H9 (cell line): ENCODE data around the gene KIT. TPM values are rescaled to one million over a fixed set of nuclear protein-coding genes. Genes with fewer than 3 reads are reported as not detected.
A peak's percentile ranks its signal among the peaks of the same experiment; 100 is the strongest.

Experiments used
- DNase-seq: peaks from one replicate; pipeline ENCODE4 v3.0.0-alpha.2; 2017
- H2AFZ ChIP-seq: one replicate; pipeline ENCODE4 v1.6.1; 2013; ENCODE audit warnings: mild to moderate bottlenecking, low read length, control low read depth, moderate library complexity
- H2AK5ac ChIP-seq: 2 replicates; pipeline ENCODE4 v1.6.1; 2013; ENCODE audit warnings: low read length, control low read depth, mixed read lengths; ENCODE audit not compliant: insufficient read length
- H2BK120ac ChIP-seq: one replicate; pipeline ENCODE4 v1.6.1; 2013; ENCODE audit warnings: low read depth, mild to moderate bottlenecking, low read length, control low read depth, inconsistent platforms; ENCODE audit not compliant: poor library complexity, severe bottlenecking
- H2BK12ac ChIP-seq: 2 replicates; pipeline ENCODE4 v1.6.1; 2013; ENCODE audit warnings: low read length, control low read depth, mixed read lengths, low read depth; ENCODE audit not compliant: insufficient read length
- H2BK15ac ChIP-seq: 2 replicates; pipeline ENCODE4 v1.6.1; 2013; ENCODE audit warnings: low read depth, low read length, control low read depth
- H2BK20ac ChIP-seq: one replicate; pipeline ENCODE4 v1.6.1; 2013; ENCODE audit warnings: low read depth, mild to moderate bottlenecking, low read length, control low read depth, inconsistent platforms; ENCODE audit not compliant: poor library complexity, severe bottlenecking
- H2BK5ac ChIP-seq: 2 replicates; pipeline ENCODE4 v1.6.1; 2013; ENCODE audit warnings: low read length, control low read depth, mixed read lengths; ENCODE audit not compliant: insufficient read length
- H3K14ac ChIP-seq: 2 replicates; pipeline ENCODE4 v1.6.1; 2013; ENCODE audit warnings: low read length, control low read depth; ENCODE audit not compliant: insufficient read depth
- H3K18ac ChIP-seq: 2 replicates; pipeline ENCODE4 v1.6.1; 2013; ENCODE audit warnings: low read depth, mild to moderate bottlenecking, mixed read lengths, low read length, control low read depth; ENCODE audit not compliant: insufficient read length
- H3K23ac ChIP-seq: 2 replicates; pipeline ENCODE4 v1.6.1; 2013; ENCODE audit warnings: low read length, control low read depth, mixed read lengths, low read depth; ENCODE audit not compliant: insufficient read length
- H3K23me2 ChIP-seq: 2 replicates; pipeline ENCODE4 v1.6.1; 2013; ENCODE audit warnings: low read depth, mild to moderate bottlenecking, mixed read lengths, low read length, control low read depth; ENCODE audit not compliant: insufficient read length, poor library complexity, severe bottlenecking
- H3K27ac ChIP-seq: 2 replicates; pipeline ENCODE4 v1.5.1; 2013; ENCODE audit warnings: low read length, control low read depth, mixed read lengths, low read depth; ENCODE audit not compliant: insufficient read length
- H3K27me3 ChIP-seq: 2 replicates; pipeline ENCODE4 v1.6.1; 2013; ENCODE audit warnings: low read length, control low read depth, inconsistent platforms; ENCODE audit not compliant: insufficient read depth
- H3K4ac ChIP-seq: 2 replicates; pipeline ENCODE4 v1.6.1; 2013; ENCODE audit warnings: low read depth, mild to moderate bottlenecking, control low read depth, inconsistent platforms, low read length, moderate library complexity
- H3K4me1 ChIP-seq: 2 replicates; pipeline ENCODE4 v1.6.1; 2013; ENCODE audit warnings: low read length, control low read depth, inconsistent platforms; ENCODE audit not compliant: insufficient read depth
- H3K4me2 ChIP-seq: 2 replicates; pipeline ENCODE4 v1.6.1; 2013; ENCODE audit warnings: low read length, control low read depth, mixed read lengths; ENCODE audit not compliant: insufficient read length, insufficient read depth
- H3K56ac ChIP-seq: 2 replicates; pipeline ENCODE4 v1.6.1; 2013; ENCODE audit warnings: low read depth, mild to moderate bottlenecking, mixed read lengths, low read length, control low read depth; ENCODE audit not compliant: insufficient read length
- H3K79me1 ChIP-seq: 2 replicates; pipeline ENCODE4 v1.6.1; 2013; ENCODE audit warnings: low read depth, mild to moderate bottlenecking, moderate library complexity, low read length, control low read depth, inconsistent platforms; ENCODE audit not compliant: insufficient read depth, poor library complexity, severe bottlenecking
- H3K79me2 ChIP-seq: 2 replicates; pipeline ENCODE4 v1.6.1; 2013; ENCODE audit warnings: low read length, control low read depth, inconsistent platforms; ENCODE audit not compliant: insufficient read depth
- H3K9ac ChIP-seq: 2 replicates; pipeline ENCODE4 v1.6.1; 2013; ENCODE audit warnings: low read length, control low read depth, mixed read lengths; ENCODE audit not compliant: insufficient read length; ENCODE audit errors: extremely low read depth
- H3K9me3 ChIP-seq: one replicate; pipeline ENCODE4 v1.6.1; 2013; ENCODE audit warnings: low read depth, low read length, inconsistent platforms; ENCODE audit not compliant: control insufficient read depth
- H3T11ph ChIP-seq: one replicate; pipeline ENCODE4 v1.6.1; 2013; ENCODE audit warnings: mild to moderate bottlenecking, low read length, control low read depth, inconsistent platforms
- H4K20me1 ChIP-seq: one replicate; pipeline ENCODE4 v1.6.1; 2013; ENCODE audit not compliant: control insufficient read depth, insufficient read length, insufficient read depth
- H4K5ac ChIP-seq: 2 replicates; pipeline ENCODE4 v1.6.1; 2013; ENCODE audit warnings: low read depth, mild to moderate bottlenecking, mixed read lengths, low read length, control low read depth; ENCODE audit not compliant: insufficient read length
- H4K8ac ChIP-seq: replicated peaks from 2 replicates; pipeline ENCODE4 v1.6.1; 2013; ENCODE audit warnings: low read length, control low read depth, mixed read lengths, low read depth; ENCODE audit not compliant: insufficient read length
- H4K91ac ChIP-seq: 2 replicates; pipeline ENCODE4 v1.6.1; 2013; ENCODE audit warnings: low read depth, mild to moderate bottlenecking, moderate library complexity, mixed read lengths, low read length, control low read depth; ENCODE audit not compliant: insufficient read length
- H3K27ac Mint-ChIP-seq, 3 experiments: 2 replicates in 2 of 3; 3 replicates in 1 of 3; pipeline ENCODE4 v1.8.0; 2020 to 2021; ENCODE audit warnings: mixed read lengths in 3 of 3, mild to moderate bottlenecking in 1 of 3, moderate library complexity in 1 of 3
- H3K27me3 Mint-ChIP-seq: 2 replicates; pipeline ENCODE4 v1.8.0; 2021; ENCODE audit warnings: low read depth, mild to moderate bottlenecking, moderate library complexity, mixed read lengths
- H3K36me3 Mint-ChIP-seq, 3 experiments: 2 replicates in 2 of 3; 3 replicates in 1 of 3; pipeline ENCODE4 v1.8.0; 2020 to 2021; ENCODE audit warnings: low read depth in 3 of 3, mixed read lengths in 3 of 3; ENCODE audit not compliant: insufficient read depth in 1 of 3
- H3K4me1 Mint-ChIP-seq, 2 experiments: 2 replicates each; pipeline ENCODE4 v1.8.0; 2020; ENCODE audit warnings: mixed read lengths in 2 of 2
- H3K4me3 Mint-ChIP-seq, 2 experiments: 2 replicates in 1 of 2; 3 replicates in 1 of 2; pipeline ENCODE4 v1.8.0; 2020 to 2021; ENCODE audit warnings: mild to moderate bottlenecking in 2 of 2, mixed read lengths in 2 of 2, moderate library complexity in 1 of 2
- H3K9me3 Mint-ChIP-seq, 2 experiments: 2 replicates in 1 of 2; 3 replicates in 1 of 2; pipeline ENCODE4 v1.8.0; 2020; ENCODE audit warnings: mild to moderate bottlenecking in 2 of 2, mixed read lengths in 2 of 2, moderate library complexity in 1 of 2
- WGBS: extraction: QIAGEN DNeasy Blood & Tissue Kit; methylation state at CpG from one replicate; pipeline ENCODE4 v1.1.7; 2013; ENCODE audit warnings: missing lambda C conversion rate, low lambda C conversion rate, mixed read lengths; ENCODE audit not compliant: insufficient read length; ENCODE audit errors: extremely low coverage; 5-methylcytosine and 5-hydroxymethylcytosine counted together
- total RNA-seq: library from RNA; stranded (reverse); gene quantifications from 2 replicates; pipeline ENCODE4 v1.2.1, GENCODE V29; 2021
- TF ChIP-seq, protein P1 (sequence below): fragments of 200-600 bp; sonication (generic); conservative IDR thresholded peaks from 3 replicates; pipeline ENCODE4 v1.8.0; 2021; ENCODE audit warnings: antibody characterized with exemption, mild to moderate bottlenecking

The KIT gene
- total RNA-seq, 1 experiment from 2014 or later: 6.7 TPM

DNA sequence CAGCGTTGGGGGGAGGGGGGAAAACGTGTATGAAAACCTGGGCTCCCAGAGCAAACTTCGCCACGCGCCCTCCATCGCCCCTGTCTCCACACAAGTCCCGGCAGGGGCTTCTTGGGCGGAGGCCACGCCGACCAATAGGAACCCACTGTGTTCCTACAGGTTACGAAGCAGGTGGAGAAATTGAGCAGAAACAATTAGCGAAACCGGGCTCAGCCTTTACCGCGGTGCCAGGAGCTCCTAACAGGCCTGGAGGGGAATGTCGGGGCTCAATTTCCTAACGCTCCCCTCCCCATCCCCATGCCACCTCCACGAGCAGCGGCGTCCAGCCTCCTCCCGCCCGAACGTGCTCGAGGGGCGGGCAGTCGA is 589 bp upstream of the KIT start:
- Histone ChIP-seq H3K79me1 (no peaks in the 10 kb centered on the region), H3K23ac (no peak overlapping the region), H4K91ac (no peak overlapping the region), H3K14ac (peak overlapping the region; percentile 53; the same call in 1 of the 2 replicates), H2BK12ac (no peak overlapping the region), H3K23me2 (peaks cover 21% of the 10 kb centered on the region), H2BK20ac (no peak overlapping the region), H3K18ac (peak overlapping the region; percentile 36), H3K56ac (no peak overlapping the region), H3K9me3 (no peaks in the 10 kb centered on the region), H3K4me2 (peak overlapping the region; percentile 55), H3K4ac (no peak overlapping the region), H4K5ac (no peak overlapping the region), H3K27me3 (peaks cover 12% of the 10 kb centered on the region; the same call in 1 of the 2 replicates), H2BK120ac (no peak overlapping the region), H3K27ac (no peak overlapping the region), H4K8ac (no peak overlapping the region), H3K9ac (peak overlapping the region; percentile 11), H4K20me1 (no peaks in the 10 kb centered on the region), H3T11ph (no peak overlapping the region), H3K4me1 (peaks cover 4% of the 10 kb centered on the region; the same call in 1 of the 2 replicates), H2BK5ac (no peak overlapping the region), H2AK5ac (no peak overlapping the region), H2AFZ (no peak overlapping the region), H3K79me2 (no peaks in the 10 kb centered on the region), H2BK15ac (no peak overlapping the region)
- Mint-ChIP-seq H3K36me3 (no peaks in the 10 kb centered on the region; a peak in 1 of 7 replicates), H3K4me3 (peak overlapping the region; percentile 72 to 91), H3K27ac (no peak overlapping the region; a peak in 1 of 7 replicates), H3K27me3 (peaks cover 91% of the 10 kb centered on the region), H3K9me3 (no peaks in the 10 kb centered on the region; a peak in 2 of 5 replicates), H3K4me1 (peaks cover 19 to 32% of the 10 kb centered on the region in 2 experiments)
- TF ChIP-seq, protein P1, sequence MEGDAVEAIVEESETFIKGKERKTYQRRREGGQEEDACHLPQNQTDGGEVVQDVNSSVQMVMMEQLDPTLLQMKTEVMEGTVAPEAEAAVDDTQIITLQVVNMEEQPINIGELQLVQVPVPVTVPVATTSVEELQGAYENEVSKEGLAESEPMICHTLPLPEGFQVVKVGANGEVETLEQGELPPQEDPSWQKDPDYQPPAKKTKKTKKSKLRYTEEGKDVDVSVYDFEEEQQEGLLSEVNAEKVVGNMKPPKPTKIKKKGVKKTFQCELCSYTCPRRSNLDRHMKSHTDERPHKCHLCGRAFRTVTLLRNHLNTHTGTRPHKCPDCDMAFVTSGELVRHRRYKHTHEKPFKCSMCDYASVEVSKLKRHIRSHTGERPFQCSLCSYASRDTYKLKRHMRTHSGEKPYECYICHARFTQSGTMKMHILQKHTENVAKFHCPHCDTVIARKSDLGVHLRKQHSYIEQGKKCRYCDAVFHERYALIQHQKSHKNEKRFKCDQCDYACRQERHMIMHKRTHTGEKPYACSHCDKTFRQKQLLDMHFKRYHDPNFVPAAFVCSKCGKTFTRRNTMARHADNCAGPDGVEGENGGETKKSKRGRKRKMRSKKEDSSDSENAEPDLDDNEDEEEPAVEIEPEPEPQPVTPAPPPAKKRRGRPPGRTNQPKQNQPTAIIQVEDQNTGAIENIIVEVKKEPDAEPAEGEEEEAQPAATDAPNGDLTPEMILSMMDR: no peak
- peak; percentile 70 for DNase-seq
- no CpG with 5 or more reads among the region's 26 CpGs for WGBS
